Right cardiac atrium (tissue), 5 donors: ENCODE measurements around the gene CES5A. TPM values are rescaled to one million over a fixed set of nuclear protein-coding genes. Genes with fewer than 3 reads are reported as not detected.
"Not testable (repeated sequence)": the region's sequence is repeated elsewhere in the genome, so short reads cannot be mapped to it uniquely, and the experiment has no call there.

Source experiments
- ATAC-seq, 2 donors: fragments of 200-7000 bp; cut with Tn5 transposase; one replicate each; pipeline versions ENCODE4 v1.8.0 to v1.9.1; 2020; ENCODE audit warnings: moderate library complexity in 2 of 2, mild to moderate bottlenecking in 1 of 2
- DNase-seq, 3 donors: peaks; one replicate each; pipeline ENCODE4 v3.0.0-alpha.2; 2020
- H3K27ac ChIP-seq: one replicate; pipeline ENCODE4 v1.5.1; 2013; ENCODE audit warnings: mild to moderate bottlenecking, low read length, control low read depth, moderate library complexity
- H3K27me3 ChIP-seq: one replicate; pipeline ENCODE4 v1.6.1; 2013; ENCODE audit not compliant: control insufficient read depth, insufficient read depth
- H3K4me1 ChIP-seq: one replicate; pipeline ENCODE4 v1.6.1; 2013; ENCODE audit warnings: low read length; ENCODE audit not compliant: control insufficient read depth, insufficient read depth
- H3K4me3 ChIP-seq: one replicate; pipeline ENCODE4 v1.5.1; 2013; ENCODE audit warnings: low read length, control low read depth
- H3K9me3 ChIP-seq: one replicate; pipeline ENCODE4 v1.6.1; 2013; ENCODE audit warnings: low read length; ENCODE audit not compliant: control insufficient read depth
- WGBS: extraction: QIAGEN DNeasy Blood & Tissue Kit; methylation state at CpG from one replicate; pipeline ENCODE4 v1.1.7; 2013; 5-methylcytosine and 5-hydroxymethylcytosine counted together
- intact Hi-C, 4 donors: fragments of 100-400 bp; cut with DNase I; formaldehyde crosslinking; loops; one replicate each; pipeline versions ENCODE4 v1.11.0 to v1.14.0; 2022 to 2023
- polyA plus RNA-seq: library from polyadenylated mRNA; stranded (reverse); fragments of 200-250 nt; gene quantifications from one replicate; pipeline ENCODE4 v1.2.3, GENCODE V29; 2013
- total RNA-seq, 4 donors: library from RNA; stranded (reverse); fragmentation: NEBNext Ultra II Directional; extraction: Animal tissue kit (Norgen Biotek cat#: 25700); gene quantifications; one replicate each; pipeline ENCODE4 v1.2.1, GENCODE V29; 2021
- donor health status: healthy with polysubstance abuse.
- donor health status: DM: no; HTN: yes; CAD: no.
- donor health status: DM: no; HTN: no; CAD: no.
- donor health status: DM: no; HTN: yes; CAD: no; lungs with severe emphysema.
- donor health status: DM: yes; HTN: yes; CAD: no.

CES5A gene
- total and polyA plus RNA-seq, 5 donors, result 0.20 to 0.36 (median 0.27) TPM; not detected in 1

- no peak overlapping the region for H3K4me3 ChIP-seq
- ATAC-seq (no peak), DNase-seq (no peak)
- intact Hi-C loops, result no loop called here
- H3K9me3 ChIP-seq, result no peaks in the 10 kb centered on the region
- H3K27me3 ChIP-seq, result no peaks in the 10 kb centered on the region
- WGBS, result 86% methylated on average over 5 of the region's 5 CpGs
- no peak overlapping the region for H3K27ac ChIP-seq
- no peaks in the 10 kb centered on the region for H3K4me1 ChIP-seq
Observed at GRCh38 chr16:55873122-55873521, 2.1 kb downstream of the CES5A start.

GRCh38 chr16:55872130-55872529 lies 3.0 kb downstream of the CES5A start:
- ATAC-seq, result no peak
- intact Hi-C loops, result no loop called here
- Histone ChIP-seq H3K4me1 (no peaks in the 10 kb centered on the region), H3K27me3 (no peaks in the 10 kb centered on the region), H3K27ac (no peak overlapping the region), H3K9me3 (no peaks in the 10 kb centered on the region), H3K4me3 (no peak overlapping the region)
- WGBS, result 89% methylated on average over 7 of the region's 7 CpGs
- DNase-seq, result no peak

GRCh38 chr16:55871411-55872038 lies 3.6 kb downstream of the CES5A start:
- intact Hi-C loops, result no loop called here
- Histone ChIP-seq H3K27ac (no peak overlapping the region), H3K4me3 (no peak overlapping the region), H3K4me1 (no peaks in the 10 kb centered on the region), H3K27me3 (no peaks in the 10 kb centered on the region), H3K9me3 (no peaks in the 10 kb centered on the region)
- ATAC-seq, result no peak
- WGBS, result 83% methylated on average over 10 of the region's 10 CpGs
- no peak for DNase-seq

GRCh38 chr16:55868980-55869379 lies 6.2 kb downstream of the CES5A start:
- no peaks in the 10 kb centered on the region for H3K4me1 ChIP-seq
- intact Hi-C loops, result no loop called here
- H3K27me3 ChIP-seq, result no peaks in the 10 kb centered on the region
- H3K9me3 ChIP-seq, result no peaks in the 10 kb centered on the region
- 84% methylated on average over 7 of the region's 7 CpGs for WGBS
- ATAC-seq (no peak), DNase-seq (no peak)
- no peak overlapping the region for H3K4me3 ChIP-seq
- H3K27ac ChIP-seq, result no peak overlapping the region

GRCh38 chr16:55868137-55868536 lies 7.0 kb downstream of the CES5A start:
- intact Hi-C loops, result no loop called here
- ATAC-seq, result no peak
- Histone ChIP-seq H3K4me1 (no peaks in the 10 kb centered on the region), H3K9me3 (no peaks in the 10 kb centered on the region), H3K4me3 (no peak overlapping the region), H3K27me3 (no peaks in the 10 kb centered on the region), H3K27ac (no peak overlapping the region)
- DNase-seq, result no peak
- WGBS, result 87% methylated on average over 2 of the region's 2 CpGs

GRCh38 chr16:55861288-55861687 lies 13.9 kb downstream of the CES5A start:
- no peak for ATAC-seq
- WGBS, result 83% methylated on average over 4 of the region's 4 CpGs
- DNase-seq, result no peak

GRCh38 chr16:55857650-55858049 lies 17.5 kb downstream of the CES5A start:
- H3K4me3 ChIP-seq, intact Hi-C loops, H3K4me1 ChIP-seq, H3K27ac ChIP-seq, ATAC-seq, DNase-seq, H3K27me3 ChIP-seq, H3K9me3 ChIP-seq: not testable (repeated sequence)
- WGBS, result 70% methylated on average over 1 of the region's 1 CpG

More at GRCh38 chr16:55861288-55861687, 13.9 kb downstream of the CES5A start:
- Histone ChIP-seq H3K4me3 (no peak overlapping the region), H3K27me3 (no peaks in the 10 kb centered on the region), H3K4me1 (no peaks in the 10 kb centered on the region), H3K9me3 (no peaks in the 10 kb centered on the region), H3K27ac (no peak overlapping the region)
- intact Hi-C loops, result no loop called here

GRCh38 chr16:55856950-55857349 lies 18.2 kb downstream of the CES5A start:
- Histone ChIP-seq H3K4me3 (no peak overlapping the region), H3K27me3 (no peaks in the 10 kb centered on the region), H3K4me1 (no peaks in the 10 kb centered on the region), H3K9me3 (no peaks in the 10 kb centered on the region), H3K27ac (no peak overlapping the region)
- no peak for DNase-seq
- intact Hi-C loops, result no loop called here
- no peak for ATAC-seq
- 81% methylated on average over 3 of the region's 3 CpGs for WGBS

- intact Hi-C loops, result no loop called here
- Histone ChIP-seq H3K4me1 (no peaks in the 10 kb centered on the region), H3K27ac (no peak overlapping the region), H3K27me3 (no peaks in the 10 kb centered on the region), H3K4me3 (no peak overlapping the region), H3K9me3 (no peaks in the 10 kb centered on the region)
- ATAC-seq (no peak), DNase-seq (no peak)
- WGBS, result 78% methylated on average over 3 of the region's 3 CpGs
Observed at GRCh38 chr16:55853114-55853513, 22.1 kb downstream of the CES5A start.

GRCh38 chr16:55849536-55849935 lies 25.6 kb downstream of the CES5A start:
- H3K27ac ChIP-seq, result no peak overlapping the region
- ATAC-seq (no peak), DNase-seq (no peak)
- no peaks in the 10 kb centered on the region for H3K27me3 ChIP-seq
- intact Hi-C loops, result loop anchor here in 2 of 4 donors (10.0 kb wide), 1 partner anchor 385 kb away; no protein-coding TSS in a partner anchor
- no peaks in the 10 kb centered on the region for H3K9me3 ChIP-seq
- H3K4me3 ChIP-seq, result no peak overlapping the region
- 77% methylated on average over 13 of the region's 13 CpGs for WGBS
- H3K4me1 ChIP-seq, result no peaks in the 10 kb centered on the region

GRCh38 chr16:55846598-55847346 lies 28.4 kb downstream of the CES5A start:
- ATAC-seq (no peak), DNase-seq (no peak)
- H3K27me3 ChIP-seq, result no peaks in the 10 kb centered on the region
- H3K9me3 ChIP-seq, result no peaks in the 10 kb centered on the region
- no peaks in the 10 kb centered on the region for H3K4me1 ChIP-seq
- intact Hi-C loops, result loop anchor here in 2 of 4 donors (10.0 kb wide), 1 partner anchor 382 kb away; no protein-coding TSS in a partner anchor
- no peak overlapping the region for H3K4me3 ChIP-seq
- no peak overlapping the region for H3K27ac ChIP-seq
- 42% methylated on average over 11 of the region's 11 CpGs for whole genome bisulfite sequencing
